GM23248 (cell line): ENCODE measurements around the gene RANBP9.

Experiments used
- EZH2 ChIP-seq: fragments of 200-600 bp; sonication (generic); IDR thresholded peaks from 2 replicates; pipeline ENCODE4 v1.6.1; 2018; ENCODE audit warnings: antibody characterized with exemption, mild to moderate bottlenecking; ENCODE audit not compliant: insufficient read depth, poor library complexity, severe bottlenecking
- EZH2phosphoT487 ChIP-seq: fragments of 200-600 bp; sonication (generic); IDR thresholded peaks from 2 replicates; pipeline ENCODE4 v1.6.1; 2018; ENCODE audit warnings: antibody characterized with exemption, moderate library complexity, mild to moderate bottlenecking, low read depth; ENCODE audit not compliant: insufficient read depth

DNA sequence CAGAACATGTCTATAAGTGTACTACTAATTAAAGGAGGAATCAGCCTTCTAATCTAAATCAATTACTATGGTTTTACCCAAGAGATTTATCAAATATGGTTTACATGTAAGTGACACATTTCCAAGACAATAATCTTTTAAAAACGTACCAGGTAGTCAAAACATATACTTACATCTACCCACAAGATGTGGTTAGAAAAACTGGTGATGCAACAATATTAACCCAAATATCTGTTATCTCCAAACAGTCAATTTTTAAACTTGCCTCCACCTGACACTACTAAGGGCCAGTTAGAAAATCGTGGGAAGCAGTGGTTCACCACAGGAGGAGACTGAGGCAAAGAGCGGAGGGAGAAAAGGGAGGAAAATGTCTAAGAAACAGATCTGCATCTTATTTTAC, 68.5 kb downstream of the RANBP9 start:
- TF ChIP-seq EZH2 (no peak), EZH2phosphoT487 (no peak)
